ENCODE data around the gene MSL1.

DNA sequence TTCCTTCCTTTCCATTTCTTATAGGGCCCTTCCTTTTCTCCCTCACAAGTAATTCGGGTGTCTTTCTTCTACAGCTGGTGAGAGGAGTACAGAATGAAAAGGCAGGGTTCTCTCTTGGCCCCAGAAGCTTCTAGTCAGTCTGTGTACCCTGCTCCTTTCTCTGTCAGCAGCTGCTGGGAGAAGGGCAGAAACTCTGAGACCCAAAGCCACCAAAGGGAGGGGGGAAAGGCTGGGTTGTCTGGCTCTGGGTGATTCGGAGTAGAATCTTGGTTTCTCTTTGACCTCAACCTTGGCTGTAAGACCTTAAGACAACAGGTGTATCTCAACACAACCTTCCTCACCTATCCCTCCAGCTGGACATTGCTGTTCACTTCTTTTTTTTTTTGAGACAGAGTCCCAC is 18.1 kb upstream of the MSL1 start:
- TF ChIP-seq, protein P1, sequence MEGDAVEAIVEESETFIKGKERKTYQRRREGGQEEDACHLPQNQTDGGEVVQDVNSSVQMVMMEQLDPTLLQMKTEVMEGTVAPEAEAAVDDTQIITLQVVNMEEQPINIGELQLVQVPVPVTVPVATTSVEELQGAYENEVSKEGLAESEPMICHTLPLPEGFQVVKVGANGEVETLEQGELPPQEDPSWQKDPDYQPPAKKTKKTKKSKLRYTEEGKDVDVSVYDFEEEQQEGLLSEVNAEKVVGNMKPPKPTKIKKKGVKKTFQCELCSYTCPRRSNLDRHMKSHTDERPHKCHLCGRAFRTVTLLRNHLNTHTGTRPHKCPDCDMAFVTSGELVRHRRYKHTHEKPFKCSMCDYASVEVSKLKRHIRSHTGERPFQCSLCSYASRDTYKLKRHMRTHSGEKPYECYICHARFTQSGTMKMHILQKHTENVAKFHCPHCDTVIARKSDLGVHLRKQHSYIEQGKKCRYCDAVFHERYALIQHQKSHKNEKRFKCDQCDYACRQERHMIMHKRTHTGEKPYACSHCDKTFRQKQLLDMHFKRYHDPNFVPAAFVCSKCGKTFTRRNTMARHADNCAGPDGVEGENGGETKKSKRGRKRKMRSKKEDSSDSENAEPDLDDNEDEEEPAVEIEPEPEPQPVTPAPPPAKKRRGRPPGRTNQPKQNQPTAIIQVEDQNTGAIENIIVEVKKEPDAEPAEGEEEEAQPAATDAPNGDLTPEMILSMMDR (IDR thresholded peaks at IDR 0.05): no peak
- TF ChIP-seq POLR2A (IDR thresholded peaks at IDR 0.05) (no peak), EP300 (IDR thresholded peaks at IDR 0.05) (no peak)
